Measurements from ENCODE around the gene ANKMY1. TPM values are rescaled to one million over a fixed set of nuclear protein-coding genes. Genes with fewer than 3 reads are reported as not detected.

The ANKMY1 gene
- total RNA-seq, 1 experiment from 2014 or later = 19.5 TPM

- intact Hi-C loops (cut with micrococcal nuclease) = no loop called here
- no peaks in the 10 kb centered on the region for H4K20me1 ChIP-seq (ENCODE audit: low read length)
- POLR2A ChIA-PET (ENCODE audit: unreplicated experiment) = no interaction called here
- H3K27me3 ChIP-seq (ENCODE audit: low read length) = no peaks in the 10 kb centered on the region
- ATAC-seq (no peak), DNase-seq (no peak)
- no peaks in the 10 kb centered on the region for H3K36me3 ChIP-seq (ENCODE audit: low read depth, low read length)
- no peaks in the 10 kb centered on the region for H3K79me2 ChIP-seq (ENCODE audit: low read length)
- CTCF ChIA-PET = no interaction called here
- H3K27ac ChIP-seq (ENCODE audit: low read length) = no peak overlapping the region
- H3K9me3 ChIP-seq (ENCODE audit: low read length) = no peaks in the 10 kb centered on the region
- TF ChIP-seq EZH2phosphoT487 (IDR thresholded peaks at IDR 0.05; ENCODE audit: borderline replicate concordance, low read length) (no peak), EZH2 (IDR thresholded peaks at IDR 0.05; ENCODE audit: low read length, unreplicated experiment) (no peak)
- TF ChIP-seq, protein P1, sequence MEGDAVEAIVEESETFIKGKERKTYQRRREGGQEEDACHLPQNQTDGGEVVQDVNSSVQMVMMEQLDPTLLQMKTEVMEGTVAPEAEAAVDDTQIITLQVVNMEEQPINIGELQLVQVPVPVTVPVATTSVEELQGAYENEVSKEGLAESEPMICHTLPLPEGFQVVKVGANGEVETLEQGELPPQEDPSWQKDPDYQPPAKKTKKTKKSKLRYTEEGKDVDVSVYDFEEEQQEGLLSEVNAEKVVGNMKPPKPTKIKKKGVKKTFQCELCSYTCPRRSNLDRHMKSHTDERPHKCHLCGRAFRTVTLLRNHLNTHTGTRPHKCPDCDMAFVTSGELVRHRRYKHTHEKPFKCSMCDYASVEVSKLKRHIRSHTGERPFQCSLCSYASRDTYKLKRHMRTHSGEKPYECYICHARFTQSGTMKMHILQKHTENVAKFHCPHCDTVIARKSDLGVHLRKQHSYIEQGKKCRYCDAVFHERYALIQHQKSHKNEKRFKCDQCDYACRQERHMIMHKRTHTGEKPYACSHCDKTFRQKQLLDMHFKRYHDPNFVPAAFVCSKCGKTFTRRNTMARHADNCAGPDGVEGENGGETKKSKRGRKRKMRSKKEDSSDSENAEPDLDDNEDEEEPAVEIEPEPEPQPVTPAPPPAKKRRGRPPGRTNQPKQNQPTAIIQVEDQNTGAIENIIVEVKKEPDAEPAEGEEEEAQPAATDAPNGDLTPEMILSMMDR (conservative IDR thresholded peaks at IDR 0.05; ENCODE audit: low read depth, low read length) = no peak
- H3F3A ChIP-seq (ENCODE audit: low read length, unreplicated experiment) = no peaks in the 10 kb centered on the region
- H3K4me2 ChIP-seq (ENCODE audit: low read length) = no peak overlapping the region
- BruUV-seq (replicated peaks) = no TSS peak
- H2AFZ ChIP-seq (ENCODE audit: low read length) = no peak overlapping the region
- H3K4me3 ChIP-seq (ENCODE audit: low read length) = no peak overlapping the region
- H3K4me1 ChIP-seq (ENCODE audit: insufficient read depth, low read length) = no peaks in the 10 kb centered on the region
- H3K9me2 ChIP-seq (replicated peaks; ENCODE audit: low read length) = no peaks in the 10 kb centered on the region
- no peak overlapping the region for H3K9ac ChIP-seq (ENCODE audit: low read length)
These were observed 47.1 kb downstream of the ANKMY1 start for GRCh38 chr2:240510513-240511210.

GRCh38 chr2:240509667-240510512 is 47.9 kb downstream of the ANKMY1 start:
- Histone ChIP-seq H3K27me3 (ENCODE audit: low read length) (no peaks in the 10 kb centered on the region), H3K9me2 (replicated peaks; ENCODE audit: low read length) (no peaks in the 10 kb centered on the region), H4K20me1 (ENCODE audit: low read length) (no peaks in the 10 kb centered on the region), H3K4me1 (ENCODE audit: insufficient read depth, low read length) (no peaks in the 10 kb centered on the region), H3K36me3 (ENCODE audit: low read depth, low read length) (no peaks in the 10 kb centered on the region), H3F3A (ENCODE audit: low read length, unreplicated experiment) (no peaks in the 10 kb centered on the region), H3K9ac (ENCODE audit: low read length) (no peak overlapping the region), H3K4me2 (ENCODE audit: low read length) (no peak overlapping the region), H3K79me2 (ENCODE audit: low read length) (no peaks in the 10 kb centered on the region), H3K27ac (ENCODE audit: low read length) (no peak overlapping the region), H3K4me3 (ENCODE audit: low read length) (no peak overlapping the region), H2AFZ (ENCODE audit: low read length) (no peak overlapping the region), H3K9me3 (ENCODE audit: low read length) (no peaks in the 10 kb centered on the region)
- ATAC-seq = no peak
- no peak for TF ChIP-seq EZH2phosphoT487 (IDR thresholded peaks at IDR 0.05; ENCODE audit: borderline replicate concordance, low read length)
- TF ChIP-seq, protein P1 (conservative IDR thresholded peaks at IDR 0.05; ENCODE audit: low read depth, low read length) = no peak
- TF ChIP-seq EZH2 (IDR thresholded peaks at IDR 0.05; ENCODE audit: low read length, unreplicated experiment) = no peak
- ChIA-PET POLR2A (ENCODE audit: unreplicated experiment) (no interaction called here), CTCF (no interaction called here)
- intact Hi-C loops (cut with micrococcal nuclease) = no loop called here
- no TSS peak for BruUV-seq (replicated peaks)
- DNase-seq = no peak

Measured in PC-3 (cell line).